Activated B cell treated with CpG ODN at 0.5 μM for 24 hours (primary cell): ENCODE data around the gene INTS15. TPM values are rescaled to one million over a fixed set of nuclear protein-coding genes. Genes with fewer than 3 reads are reported as not detected.

Source experiments
- ATAC-seq: fragments of 200-7000 bp; cut with Tn5 transposase; one replicate; pipeline ENCODE4 v1.10.0; 2021; ENCODE audit warnings: low read depth, mild to moderate bottlenecking, moderate library complexity
- CTCF ChIA-PET: fragments of 350-600 bp; sonication (Branson Sonifier 250); formaldehyde crosslinking; loops from one replicate; lab custom pipeline; 2021; ENCODE audit warnings: antibody characterized with exemption; lab: Charles Lee
- POLR2A ChIA-PET: fragments of 350-600 bp; sonication (Branson Sonifier 250); formaldehyde crosslinking; loops from one replicate; lab custom pipeline; 2021; ENCODE audit warnings: antibody characterized with exemption; lab: Charles Lee
- DNase-seq: peaks from one replicate; pipeline ENCODE4 v3.0.0; 2022
- H3K27ac Mint-ChIP-seq: one replicate; pipeline ENCODE4 v1.8.0; 2020; ENCODE audit warnings: mixed read lengths
- H3K27me3 Mint-ChIP-seq: one replicate; pipeline ENCODE4 v1.8.0; 2021; ENCODE audit warnings: mixed read lengths
- H3K36me3 Mint-ChIP-seq: one replicate; pipeline ENCODE4 v1.8.0; 2021; ENCODE audit warnings: low read depth, mixed read lengths
- H3K4me1 Mint-ChIP-seq: one replicate; pipeline ENCODE4 v1.8.0; 2021; ENCODE audit warnings: mixed read lengths
- H3K4me3 Mint-ChIP-seq: one replicate; pipeline ENCODE4 v1.8.0; 2020; ENCODE audit warnings: mild to moderate bottlenecking, mixed read lengths
- H3K9me3 Mint-ChIP-seq: one replicate; pipeline ENCODE4 v1.8.0; 2020; ENCODE audit warnings: mixed read lengths
- CTCF ChIP-seq: fragments of 200-600 bp; IDR thresholded peaks from one replicate; pipeline ENCODE4 v1.8.0; 2022; ENCODE audit warnings: antibody characterized with exemption, mild to moderate bottlenecking
- intact Hi-C: fragments of 100-400 bp; cut with micrococcal nuclease; formaldehyde crosslinking; loops from one replicate; pipeline ENCODE4 v1.15.1; 2024
- total RNA-seq: library from RNA; stranded (reverse); gene quantifications from 2 replicates; pipeline ENCODE4 v1.2.3, GENCODE V29; 2022

INTS15 gene
- total RNA-seq, 1 donor from 2014 or later, result 49.9 TPM

DNA sequence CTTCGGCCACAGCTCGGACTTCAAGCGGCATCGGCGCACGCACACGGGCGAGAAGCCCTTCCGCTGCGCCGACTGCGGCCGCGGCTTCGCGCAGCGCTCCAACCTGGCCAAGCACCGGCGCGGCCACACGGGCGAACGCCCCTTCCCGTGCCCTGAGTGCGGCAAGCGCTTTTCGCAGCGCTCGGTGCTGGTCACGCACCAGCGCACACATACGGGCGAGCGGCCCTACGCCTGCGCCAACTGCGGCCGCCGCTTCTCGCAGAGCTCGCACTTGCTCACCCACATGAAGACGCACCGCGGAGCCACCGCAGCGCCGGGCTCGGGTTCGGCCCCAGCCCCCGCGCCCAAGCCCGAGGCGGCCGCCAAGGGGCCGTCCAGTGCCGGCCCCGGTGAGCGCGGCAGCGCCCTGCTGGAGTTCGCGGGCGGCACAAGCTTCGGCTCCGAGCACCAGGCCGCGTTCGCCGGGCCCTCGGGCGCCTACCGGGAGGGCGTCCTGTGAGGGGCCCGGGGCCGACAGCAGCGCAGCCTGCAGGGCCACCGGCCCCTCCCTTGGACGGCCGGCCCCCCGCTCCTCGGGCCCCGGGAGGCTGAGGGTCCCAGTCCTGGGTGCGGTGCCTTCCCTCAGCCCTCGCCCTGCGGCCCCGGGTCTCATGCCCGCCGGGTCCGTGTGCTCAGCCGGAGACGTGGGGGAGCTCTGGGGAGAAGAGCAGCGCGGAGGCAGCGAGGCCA, 64.5 kb downstream of the INTS15 start:
- DNase-seq (no peak), ATAC-seq (no peak)
- POLR2A ChIA-PET, result no interaction called here
- H3K9me3 Mint-ChIP-seq, result no peaks in the 10 kb centered on the region
- H3K36me3 Mint-ChIP-seq, result peaks cover 40% of the 10 kb centered on the region
- H3K4me3 Mint-ChIP-seq, result no peak overlapping the region
- H3K27ac Mint-ChIP-seq, result no peak overlapping the region
- no peak for TF ChIP-seq CTCF
- CTCF ChIA-PET, result no interaction called here
- no peaks in the 10 kb centered on the region for H3K4me1 Mint-ChIP-seq
- no peaks in the 10 kb centered on the region for H3K27me3 Mint-ChIP-seq
- intact Hi-C loops, result no loop called here

DNA sequence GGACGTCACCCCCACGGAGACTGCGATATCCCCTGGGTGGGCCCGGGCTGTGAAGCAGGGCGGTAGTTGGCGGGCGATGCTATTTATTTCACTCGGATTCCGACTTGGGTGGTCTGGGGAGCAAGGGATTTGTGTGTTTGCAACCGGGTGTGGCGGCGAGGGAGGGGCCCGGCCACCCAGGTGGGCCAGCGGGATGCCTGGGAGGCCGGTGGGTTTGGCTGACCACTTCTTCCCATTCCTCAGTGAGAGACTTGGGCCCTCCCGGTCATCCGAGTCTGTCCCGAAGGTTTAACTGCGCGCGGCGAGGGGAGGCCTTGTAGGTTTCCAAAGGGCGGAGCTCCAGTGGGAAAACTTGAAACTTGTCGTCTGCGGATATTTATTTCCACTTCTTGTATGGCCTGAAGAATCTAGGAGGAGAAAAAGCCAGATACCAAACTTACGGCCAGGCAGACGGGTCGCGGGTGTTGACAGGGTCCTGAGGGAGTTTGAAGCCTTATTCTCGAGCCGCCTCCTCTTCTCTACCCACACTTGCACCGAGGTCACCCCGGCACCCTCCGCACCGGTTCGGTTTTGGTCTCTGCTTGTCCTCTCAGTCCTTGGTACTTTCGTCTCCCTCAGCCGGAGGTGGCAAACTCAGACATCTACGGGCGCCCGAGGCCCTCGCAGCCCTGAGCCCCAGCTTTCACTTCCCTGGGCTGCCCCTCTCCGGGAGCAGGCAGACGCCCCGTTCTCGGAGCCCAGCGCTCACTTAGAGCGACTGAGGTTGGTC, 65.2 kb downstream of the INTS15 start:
- intact Hi-C loops, result no loop called here
- no peak overlapping the region for H3K4me3 Mint-ChIP-seq
- no peaks in the 10 kb centered on the region for H3K9me3 Mint-ChIP-seq
- H3K36me3 Mint-ChIP-seq, result peaks cover 33% of the 10 kb centered on the region
- no peak for DNase-seq
- CTCF ChIA-PET, result no interaction called here
- no peak for ATAC-seq
- no peak for TF ChIP-seq CTCF
- no peaks in the 10 kb centered on the region for H3K27me3 Mint-ChIP-seq
- H3K4me1 Mint-ChIP-seq, result no peaks in the 10 kb centered on the region
- POLR2A ChIA-PET, result no interaction called here
- H3K27ac Mint-ChIP-seq, result no peak overlapping the region

DNA sequence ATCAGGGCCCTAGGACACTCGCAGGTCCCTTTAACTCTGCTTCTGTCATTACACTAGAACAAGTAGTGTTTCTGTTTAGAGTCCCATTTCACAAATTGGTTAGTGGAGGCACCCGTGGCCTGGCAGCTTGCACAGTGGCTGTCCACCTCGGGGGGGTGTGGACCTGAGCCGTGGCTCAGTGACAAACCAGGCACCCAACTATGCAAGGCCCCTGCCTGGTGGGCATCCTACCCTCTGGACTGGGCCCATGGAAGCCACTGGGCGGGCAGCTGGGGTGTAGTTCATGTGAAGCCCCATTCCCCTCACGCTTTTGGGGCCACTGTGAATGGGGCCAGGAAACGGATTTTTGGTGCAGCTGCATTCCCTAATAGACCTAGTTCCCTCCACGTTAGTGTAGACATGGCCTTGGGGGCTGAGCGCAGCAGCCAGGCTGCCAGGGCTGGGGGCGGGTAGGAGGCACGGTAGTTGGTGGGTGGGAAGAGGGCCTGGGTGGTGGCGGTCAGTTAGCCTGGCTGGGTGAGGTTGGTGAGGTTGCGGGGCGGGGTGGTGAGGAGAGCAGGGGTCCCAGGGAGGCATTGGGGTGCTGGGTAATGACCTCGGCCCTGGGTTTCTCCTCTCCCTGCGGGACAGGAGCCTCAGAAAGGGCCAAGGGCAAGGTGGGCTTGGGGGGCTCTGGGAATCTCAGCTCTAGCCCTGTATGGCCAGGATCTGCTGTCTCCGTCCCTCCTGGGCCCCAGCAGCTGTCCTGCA, 66.0 kb downstream of the INTS15 start:
- peaks cover 25% of the 10 kb centered on the region for H3K36me3 Mint-ChIP-seq
- H3K4me3 Mint-ChIP-seq, result no peak overlapping the region
- no peaks in the 10 kb centered on the region for H3K4me1 Mint-ChIP-seq
- no peaks in the 10 kb centered on the region for H3K9me3 Mint-ChIP-seq
- no peak for DNase-seq
- no peak for TF ChIP-seq CTCF
- ChIA-PET CTCF (no interaction called here), POLR2A (no interaction called here)
- no peak for ATAC-seq
- H3K27me3 Mint-ChIP-seq, result no peaks in the 10 kb centered on the region
- H3K27ac Mint-ChIP-seq, result no peak overlapping the region
- intact Hi-C loops, result no loop called here

DNA sequence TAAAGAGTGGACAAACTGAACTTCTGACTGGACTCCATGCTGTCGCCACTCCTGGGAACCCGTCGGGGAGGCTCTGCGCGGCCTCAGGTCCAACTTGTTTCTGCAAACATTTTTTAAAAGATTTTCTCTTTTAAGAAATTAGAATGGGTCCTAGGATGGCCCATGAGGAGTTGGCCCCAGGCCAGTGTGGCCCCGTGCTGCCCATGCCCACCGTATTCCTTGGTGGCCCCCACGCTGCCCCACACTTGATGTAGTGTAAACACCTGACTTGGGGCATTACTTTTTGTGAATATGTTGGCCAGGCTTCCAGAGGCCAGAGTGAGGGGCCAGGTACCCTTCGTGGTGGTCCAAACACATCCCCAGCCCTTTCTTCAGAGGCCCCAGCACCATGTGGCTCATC, 66.6 kb downstream of the INTS15 start:
- no peak for TF ChIP-seq CTCF
- ATAC-seq, result no peak

More for the DNA sequence above, 66.6 kb downstream of the INTS15 start:
- CTCF ChIA-PET, result no interaction called here
- Mint-ChIP-seq H3K4me1 (no peaks in the 10 kb centered on the region), H3K4me3 (no peak overlapping the region), H3K27ac (no peak overlapping the region), H3K9me3 (no peaks in the 10 kb centered on the region), H3K36me3 (peaks cover 19% of the 10 kb centered on the region), H3K27me3 (peaks cover 3% of the 10 kb centered on the region)
- POLR2A ChIA-PET, result no interaction called here
- no peak for DNase-seq
- intact Hi-C loops, result no loop called here

Other genes starting within 250 kb of the INTS15 start
- gene FAM220A, start 241.1 kb upstream of the INTS15 start, total RNA-seq, result 7.1 and 11.4 TPM in 2 replicates
- gene RAC1, start 215.5 kb upstream of the INTS15 start, total RNA-seq, result 119 and 122 TPM in 2 replicates
- gene DAGLB, start 142.1 kb upstream of the INTS15 start, total RNA-seq, result 13.3 and 18.3 TPM in 2 replicates
- 33.5 TPM in 2 replicates for gene KDELR2, start 105.9 kb upstream of the INTS15 start, total RNA-seq
- gene GRID2IP, start 38.6 kb upstream of the INTS15 start, total RNA-seq, result 0.93 and 1.3 TPM in 2 replicates
- 33.2 and 37.4 TPM in 2 replicates for gene ZDHHC4, start 12.6 kb upstream of the INTS15 start, total RNA-seq
- 2.8 and 3.2 TPM in 2 replicates for gene ZNF853, start 25.6 kb downstream of the INTS15 start, total RNA-seq
- 40.3 and 43.8 TPM in 2 replicates for gene ZNF316, start 47.3 kb downstream of the INTS15 start, total RNA-seq
- gene ZNF12, start 116.9 kb downstream of the INTS15 start, total RNA-seq, result 31.3 and 35.6 TPM in 2 replicates
- gene RSPH10B2, start 164.1 kb downstream of the INTS15 start, total RNA-seq, result 0.37 and 1.1 TPM in 2 replicates
- gene CCZ1B, start 236.3 kb downstream of the INTS15 start, total RNA-seq, result 75.2 and 84.2 TPM in 2 replicates